ENCODE measurements around the gene IQGAP2.
"Not testable (repeated sequence)": the region's sequence is repeated elsewhere in the genome, so short reads cannot be mapped to it uniquely, and the experiment has no call there.

The IQGAP2 gene

GRCh38 chr5:76419597-76420298 lies 16.7 kb downstream of the IQGAP2 start:
- no peak for DNase-seq (ENCODE audit: low read depth)
- H3K4me3 ChIP-seq (ENCODE audit: low read depth, low read length), result no peak overlapping the region
- no peak for TF ChIP-seq CTCF (IDR thresholded peaks at IDR 0.05; ENCODE audit: low read depth, low read length, missing control alignments)

GRCh38 chr5:76422227-76422626 lies 19.1 kb downstream of the IQGAP2 start:
- in situ Hi-C loops (cut with HindIII; ENCODE audit: low sequenced_read_pairs), result no loop called here
- TF ChIP-seq CTCF (IDR thresholded peaks at IDR 0.05; ENCODE audit: low read depth, low read length, missing control alignments), result no peak
- H3K4me3 ChIP-seq (ENCODE audit: low read depth, low read length), result no peak overlapping the region
- no peak for DNase-seq (ENCODE audit: low read depth)

More at GRCh38 chr5:76419597-76420298, 16.7 kb downstream of the IQGAP2 start:
- in situ Hi-C loops (cut with HindIII; ENCODE audit: low sequenced_read_pairs), result no loop called here

GRCh38 chr5:76422742-76423141 lies 19.7 kb downstream of the IQGAP2 start:
- no peak overlapping the region for H3K4me3 ChIP-seq (ENCODE audit: low read depth, low read length)
- DNase-seq (ENCODE audit: low read depth), result no peak
- in situ Hi-C loops (cut with HindIII; ENCODE audit: low sequenced_read_pairs), result no loop called here
- TF ChIP-seq CTCF (IDR thresholded peaks at IDR 0.05; ENCODE audit: low read depth, low read length, missing control alignments), result no peak

- TF ChIP-seq CTCF (IDR thresholded peaks at IDR 0.05; ENCODE audit: low read depth, low read length, missing control alignments), result no peak
- no peak for DNase-seq (ENCODE audit: low read depth)
- in situ Hi-C loops (cut with HindIII; ENCODE audit: low sequenced_read_pairs), result no loop called here
- H3K4me3 ChIP-seq (ENCODE audit: low read depth, low read length), result no peak overlapping the region
Observed at GRCh38 chr5:76425146-76425545, 22.1 kb downstream of the IQGAP2 start.

GRCh38 chr5:76425928-76426804 lies 23.1 kb downstream of the IQGAP2 start:
- in situ Hi-C loops (cut with HindIII; ENCODE audit: low sequenced_read_pairs), result no loop called here
- TF ChIP-seq CTCF (IDR thresholded peaks at IDR 0.05; ENCODE audit: low read depth, low read length, missing control alignments), result no peak
- peak; percentile 28 for DNase-seq (ENCODE audit: low read depth)
- no peak overlapping the region for H3K4me3 ChIP-seq (ENCODE audit: low read depth, low read length)

- H3K4me3 ChIP-seq (ENCODE audit: low read depth, low read length), result no peak overlapping the region
- no peak for TF ChIP-seq CTCF (IDR thresholded peaks at IDR 0.05; ENCODE audit: low read depth, low read length, missing control alignments)
- in situ Hi-C loops (cut with HindIII; ENCODE audit: low sequenced_read_pairs), result no loop called here
- no peak for DNase-seq (ENCODE audit: low read depth)
Observed at GRCh38 chr5:76427206-76428140, 24.4 kb downstream of the IQGAP2 start.

GRCh38 chr5:76428550-76428949 lies 25.5 kb downstream of the IQGAP2 start:
- H3K4me3 ChIP-seq (ENCODE audit: low read depth, low read length); DNase-seq (ENCODE audit: low read depth); in situ Hi-C loops (cut with HindIII; ENCODE audit: low sequenced_read_pairs): not testable (repeated sequence)

Measured in astrocyte of the cerebellum (primary cell).